HCT116 (cell line): ENCODE data around the gene KIF13A. TPM values are rescaled to one million over a fixed set of nuclear protein-coding genes. Genes with fewer than 3 reads are reported as not detected.
A peak's percentile ranks its signal among the peaks of the same experiment; 100 is the strongest.

Experiments used
- ATAC-seq: fragments of 200-7000 bp; cut with Tn5 transposase; 2 replicates; pipeline ENCODE4 v1.9.1; 2020; ENCODE audit warnings: mild to moderate bottlenecking, moderate library complexity
- BruUV-seq: library from RNA; stranded (reverse); fragments of 400-500 nt; replicated peaks from 2 replicates; lab custom pipeline; 2021; lab: Mats Ljungman, UMichigan
- CTCF ChIA-PET: fragments of 300-600 bp; sonication (Branson Sonifier 250); formaldehyde crosslinking; loops from one replicate; lab custom pipeline; 2021; ENCODE audit warnings: antibody characterized with exemption; lab: Charles Lee
- POLR2A ChIA-PET: fragments of 300-600, 350-600 bp; sonication (Branson Sonifier 250); formaldehyde crosslinking; loops from one replicate; lab custom pipeline; 2021; ENCODE audit warnings: antibody characterized with exemption; lab: Charles Lee
- RAD21 ChIA-PET, 2 experiments: fragments of 300-600 bp; sonication (Branson Sonifier 250); formaldehyde crosslinking; loops; one replicate each; lab custom pipeline; 2023; ENCODE audit warnings: low total read pairs in 2 of 2; ENCODE audit not compliant: uncharacterized antibody in 2 of 2, unreplicated experiment in 2 of 2, low non-redundant PET in 1 of 2; lab: Charles Lee
- DNase-seq: peaks from one replicate; pipeline ENCODE4 v3.0.0-alpha.2; 2010; ENCODE audit warnings: low read depth, low spot score
- H2AFZ ChIP-seq: fragments of 200-600 bp; shearing (Covaris generic), sonication (generic); 2 replicates; pipeline ENCODE4 v1.6.1; 2017; ENCODE audit warnings: low read depth, mixed run types, mixed read lengths, antibody characterized with exemption, low read length; ENCODE audit not compliant: poor library complexity, severe bottlenecking
- H3K27ac ChIP-seq: 2 replicates; pipeline ENCODE4 v1.5.1; 2012; ENCODE audit warnings: low read depth, low read length
- H3K27me3 ChIP-seq: fragments of 200-600 bp; sonication (generic); 2 replicates; pipeline ENCODE4 v1.6.1; 2016; ENCODE audit warnings: mixed run types, low read length, mixed read lengths; ENCODE audit not compliant: insufficient read depth
- H3K36me3 ChIP-seq, 2 experiments: fragments of 200-500 bp in 1 of 2; fragments of 200-600 bp in 1 of 2; sonication (Bioruptor generic) in 1 of 2; sonication (generic) in 1 of 2; 2 replicates each; pipeline versions ENCODE4 v1.5.1 to v1.6.1; 2014 to 2016; ENCODE audit warnings: low read length in 2 of 2, inconsistent platforms in 1 of 2, mixed read lengths in 1 of 2, mixed run types in 1 of 2; ENCODE audit not compliant: insufficient read depth in 2 of 2, control insufficient read depth in 1 of 2
- H3K4me1 ChIP-seq, 2 experiments: fragments of 200-600 bp in 1 of 2; sonication (generic) in 1 of 2; 2 replicates each; pipeline versions ENCODE4 v1.5.1 to v1.6.1; 2012 to 2017; ENCODE audit warnings: low read length in 2 of 2, inconsistent platforms in 1 of 2, mild to moderate bottlenecking in 1 of 2, mixed read lengths in 1 of 2, mixed run types in 1 of 2, moderate library complexity in 1 of 2; ENCODE audit not compliant: insufficient read depth in 2 of 2, control insufficient read depth in 1 of 2
- H3K4me2 ChIP-seq: fragments of 200-600 bp; sonication (generic); 2 replicates; pipeline ENCODE4 v1.6.1; 2017; ENCODE audit warnings: mixed run types, low read length, mixed read lengths
- H3K4me3 ChIP-seq, 2 experiments: fragments of 200-600 bp in 1 of 2; sonication (generic) in 1 of 2; replicated peaks in 1 of 2; 2 replicates each; pipeline ENCODE4 v1.5.1; 2011 to 2016; ENCODE audit warnings: low read length in 2 of 2, control low read depth in 1 of 2, low read depth in 1 of 2, mild to moderate bottlenecking in 1 of 2, mixed read lengths in 1 of 2, mixed run types in 1 of 2
- H3K79me2 ChIP-seq: fragments of 200-600 bp; sonication (generic); 2 replicates; pipeline ENCODE4 v1.6.1; 2017; ENCODE audit warnings: mild to moderate bottlenecking, mixed run types, low read length, moderate library complexity, mixed read lengths; ENCODE audit not compliant: insufficient read depth
- H3K9ac ChIP-seq: fragments of 200-600 bp; sonication (generic); 2 replicates; pipeline ENCODE4 v1.6.1; 2016; ENCODE audit warnings: low read length, mixed read lengths
- H3K9me2 ChIP-seq: fragments of 200-600 bp; sonication (generic), shearing (Covaris generic); 2 replicates; pipeline ENCODE4 v1.6.1; 2017; ENCODE audit warnings: mixed run types, mild to moderate bottlenecking, moderate library complexity; ENCODE audit not compliant: insufficient read depth
- H3K9me3 ChIP-seq, 2 experiments: fragments of 200-500 bp in 1 of 2; fragments of 200-600 bp in 1 of 2; sonication (Bioruptor generic) in 1 of 2; sonication (generic) in 1 of 2; 2 replicates each; pipeline ENCODE4 v1.6.1; 2014 to 2017; ENCODE audit warnings: low read length in 2 of 2, mixed read lengths in 2 of 2, inconsistent platforms in 1 of 2, low read depth in 1 of 2, mild to moderate bottlenecking in 1 of 2, mixed run types in 1 of 2, moderate library complexity in 1 of 2; ENCODE audit not compliant: control insufficient read depth in 1 of 2, insufficient read depth in 1 of 2
- H4K20me1 ChIP-seq: fragments of 200-600 bp; sonication (generic), shearing (Covaris generic); 2 replicates; pipeline ENCODE4 v1.6.1; 2017; ENCODE audit warnings: mixed run types, mild to moderate bottlenecking, moderate library complexity; ENCODE audit not compliant: insufficient read depth
- CBX3 ChIP-seq: IDR thresholded peaks from 2 replicates; pipeline ENCODE4 v1.6.1; 2012; ENCODE audit warnings: low read depth
- CEBPB ChIP-seq: IDR thresholded peaks from 2 replicates; pipeline ENCODE4 v1.6.1; 2012; ENCODE audit warnings: low read depth
- EZH2 ChIP-seq: fragments of 200-600 bp; sonication (generic); IDR thresholded peaks from 2 replicates; pipeline ENCODE4 v1.6.1; 2017; ENCODE audit warnings: antibody characterized with exemption, mixed run types
- FOSL1 ChIP-seq: IDR thresholded peaks from 2 replicates; pipeline ENCODE4 v1.6.1; 2012; ENCODE audit warnings: low read depth
- JUND ChIP-seq: IDR thresholded peaks from 2 replicates; pipeline ENCODE4 v1.6.1; 2012
- POLR2A ChIP-seq: IDR thresholded peaks from 2 replicates; pipeline ENCODE4 v1.7.0; 2011; ENCODE audit warnings: borderline replicate concordance; ENCODE audit not compliant: insufficient read depth, insufficient read length; ENCODE audit errors: extremely low read depth
- POLR2AphosphoS5 ChIP-seq: IDR thresholded peaks from 2 replicates; pipeline ENCODE4 v1.6.1; 2011; ENCODE audit warnings: mild to moderate bottlenecking, low read depth, low read length, moderate library complexity
- SIN3A ChIP-seq: IDR thresholded peaks from 2 replicates; pipeline ENCODE4 v1.6.1; 2012; ENCODE audit warnings: low read depth
- SP1 ChIP-seq: IDR thresholded peaks from 2 replicates; pipeline ENCODE4 v1.6.1; 2012; ENCODE audit warnings: low read depth
- SRF ChIP-seq: IDR thresholded peaks from 2 replicates; pipeline ENCODE4 v1.6.1; 2012; ENCODE audit warnings: low read depth
- TCF7L2 ChIP-seq: IDR thresholded peaks from 2 replicates; pipeline ENCODE4 v1.7.0; 2011; ENCODE audit warnings: borderline replicate concordance, inconsistent platforms; ENCODE audit not compliant: insufficient read depth, insufficient read length; ENCODE audit errors: extremely low read depth
- YY1 ChIP-seq: IDR thresholded peaks from 2 replicates; pipeline ENCODE4 v1.6.1; 2011; ENCODE audit warnings: low read length, low read depth, moderate library complexity, mild to moderate bottlenecking; ENCODE audit not compliant: insufficient replicate concordance; ENCODE audit errors: extremely low read depth
- ZBTB33 ChIP-seq: IDR thresholded peaks from 2 replicates; pipeline ENCODE4 v1.6.1; 2011; ENCODE audit warnings: mild to moderate bottlenecking, low read length, moderate library complexity; ENCODE audit not compliant: insufficient replicate concordance; ENCODE audit errors: extremely low read depth
- intact Hi-C: fragments of 100-400 bp; cut with micrococcal nuclease; formaldehyde crosslinking; loops from 2 replicates; pipeline ENCODE4 v1.10.0; 2022
- total RNA-seq: library from RNA; stranded (reverse); gene quantifications from one replicate; pipeline ENCODE4 v1.2.1, GENCODE V29; 2021; ENCODE audit not compliant: unreplicated experiment
- TF ChIP-seq, protein P1 (sequence below): IDR thresholded peaks from 2 replicates; pipeline ENCODE4 v1.6.1; 2012; ENCODE audit warnings: low read depth

KIF13A gene
- total RNA-seq, 1 experiment from 2014 or later = 23.1 TPM

DNA sequence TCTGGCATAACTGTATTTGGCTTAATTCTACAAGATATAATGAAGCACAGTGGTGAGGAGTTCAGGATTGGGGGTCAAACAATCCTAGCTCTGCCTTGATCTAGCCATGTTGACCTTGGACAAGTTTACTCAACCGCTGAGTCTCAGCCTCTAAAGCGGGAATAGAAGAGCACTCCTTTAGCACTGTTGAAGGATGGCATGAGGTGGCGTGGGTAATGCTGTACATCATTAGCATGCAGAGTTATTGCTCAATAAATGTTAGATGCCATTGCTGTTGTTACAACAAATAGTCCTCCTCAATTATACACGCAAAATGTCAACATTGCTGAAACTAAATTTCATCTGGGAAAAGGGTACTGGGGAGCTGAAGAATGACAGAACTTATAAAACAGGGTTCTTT lies 78.6 kb downstream of the KIF13A start (continued):
- TF ChIP-seq ZBTB33 (no peak), TCF7L2 (no peak), EZH2 (no peak)
- TF ChIP-seq, all 23 proteins: peak for 0

DNA sequence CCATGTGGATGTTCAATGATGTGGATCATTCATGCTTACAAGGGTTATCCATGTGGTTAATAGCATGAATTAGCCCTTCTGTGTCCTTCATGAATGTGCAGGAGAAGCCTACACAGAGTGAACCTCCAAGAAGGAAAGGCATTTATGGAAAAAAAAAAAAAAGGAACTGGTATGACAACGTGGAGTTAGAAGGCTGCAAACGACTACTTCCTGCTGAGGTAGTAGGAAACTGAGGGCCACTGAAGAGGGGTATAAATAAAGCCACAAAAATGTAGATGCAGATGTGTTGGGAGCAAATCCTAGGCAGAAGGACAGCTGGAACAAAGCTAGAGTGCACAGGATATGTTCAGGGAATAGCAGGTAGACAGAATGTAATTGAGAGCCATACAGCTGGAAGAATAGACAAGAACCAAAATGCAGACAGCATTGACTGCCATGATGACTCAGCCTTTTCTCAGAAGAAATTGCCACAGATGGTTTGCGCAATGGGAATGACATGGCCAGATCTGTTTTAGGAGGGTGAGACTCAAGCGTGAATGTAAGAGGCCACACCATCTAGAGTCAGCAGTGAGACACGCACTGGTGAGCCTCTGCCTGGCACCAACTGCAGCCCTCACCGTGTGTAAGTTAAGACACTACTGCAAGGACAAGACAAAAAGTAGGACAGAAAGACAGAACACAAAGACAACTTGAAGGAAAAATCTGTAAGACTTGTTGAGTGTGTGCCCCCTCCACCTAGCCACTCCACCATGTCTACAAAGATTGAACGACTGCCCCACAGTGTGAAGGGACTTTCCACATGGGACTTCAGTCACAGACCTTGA lies 79.8 kb downstream of the KIF13A start:
- Histone ChIP-seq H3K9me2 (no peaks in the 10 kb centered on the region), H3K27me3 (no peaks in the 10 kb centered on the region), H3K4me2 (peak overlapping the region; percentile 59), H3K4me3 (no peak overlapping the region), H2AFZ (no peak overlapping the region), H3K4me1 (peaks cover 7 to 27% of the 10 kb centered on the region in 2 experiments; a peak in 3 of 4 replicates), H3K36me3 (no peaks in the 10 kb centered on the region), H3K9ac (0 out of 2 replicates have a peak overlapping the region, but pooled peaks have one; percentile 13), H3K27ac (peak overlapping the region; percentile 36), H4K20me1 (no peaks in the 10 kb centered on the region), H3K9me3 (no peaks in the 10 kb centered on the region), H3K79me2 (peaks cover 7% of the 10 kb centered on the region; the same call in 1 of the 2 replicates)
- intact Hi-C loops = no loop called here
- ChIA-PET RAD21 (no interaction called here), POLR2A (no interaction called here), CTCF (no interaction called here)
- peak; percentile 83 for ATAC-seq
- DNase-seq = peak; percentile 48
- TF ChIP-seq FOSL1 (peak; percentile 65), POLR2AphosphoS5 (peak; percentile 18; the same call in 1 of the 2 replicates), SP1 (peak; percentile 61), POLR2A (no peak), SIN3A (no peak), TCF7L2 (peak; percentile 20), CBX3 (peak; percentile 90; the same call in 1 of the 2 replicates), CEBPB (peak; percentile 100), JUND (peak; percentile 63), YY1 (peak; percentile 66), SRF (peak; percentile 43)
- TF ChIP-seq, protein P1, sequence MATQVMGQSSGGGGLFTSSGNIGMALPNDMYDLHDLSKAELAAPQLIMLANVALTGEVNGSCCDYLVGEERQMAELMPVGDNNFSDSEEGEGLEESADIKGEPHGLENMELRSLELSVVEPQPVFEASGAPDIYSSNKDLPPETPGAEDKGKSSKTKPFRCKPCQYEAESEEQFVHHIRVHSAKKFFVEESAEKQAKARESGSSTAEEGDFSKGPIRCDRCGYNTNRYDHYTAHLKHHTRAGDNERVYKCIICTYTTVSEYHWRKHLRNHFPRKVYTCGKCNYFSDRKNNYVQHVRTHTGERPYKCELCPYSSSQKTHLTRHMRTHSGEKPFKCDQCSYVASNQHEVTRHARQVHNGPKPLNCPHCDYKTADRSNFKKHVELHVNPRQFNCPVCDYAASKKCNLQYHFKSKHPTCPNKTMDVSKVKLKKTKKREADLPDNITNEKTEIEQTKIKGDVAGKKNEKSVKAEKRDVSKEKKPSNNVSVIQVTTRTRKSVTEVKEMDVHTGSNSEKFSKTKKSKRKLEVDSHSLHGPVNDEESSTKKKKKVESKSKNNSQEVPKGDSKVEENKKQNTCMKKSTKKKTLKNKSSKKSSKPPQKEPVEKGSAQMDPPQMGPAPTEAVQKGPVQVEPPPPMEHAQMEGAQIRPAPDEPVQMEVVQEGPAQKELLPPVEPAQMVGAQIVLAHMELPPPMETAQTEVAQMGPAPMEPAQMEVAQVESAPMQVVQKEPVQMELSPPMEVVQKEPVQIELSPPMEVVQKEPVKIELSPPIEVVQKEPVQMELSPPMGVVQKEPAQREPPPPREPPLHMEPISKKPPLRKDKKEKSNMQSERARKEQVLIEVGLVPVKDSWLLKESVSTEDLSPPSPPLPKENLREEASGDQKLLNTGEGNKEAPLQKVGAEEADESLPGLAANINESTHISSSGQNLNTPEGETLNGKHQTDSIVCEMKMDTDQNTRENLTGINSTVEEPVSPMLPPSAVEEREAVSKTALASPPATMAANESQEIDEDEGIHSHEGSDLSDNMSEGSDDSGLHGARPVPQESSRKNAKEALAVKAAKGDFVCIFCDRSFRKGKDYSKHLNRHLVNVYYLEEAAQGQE = no peak
- no TSS peak for BruUV-seq
